ENCODE results near the gene CENPP. TPM values are rescaled to one million over a fixed set of nuclear protein-coding genes. Genes with fewer than 3 reads are reported as not detected.

The CENPP gene
- total RNA-seq, 2 donors from 2014 or later, result 0.78 to 2.3 TPM

DNA sequence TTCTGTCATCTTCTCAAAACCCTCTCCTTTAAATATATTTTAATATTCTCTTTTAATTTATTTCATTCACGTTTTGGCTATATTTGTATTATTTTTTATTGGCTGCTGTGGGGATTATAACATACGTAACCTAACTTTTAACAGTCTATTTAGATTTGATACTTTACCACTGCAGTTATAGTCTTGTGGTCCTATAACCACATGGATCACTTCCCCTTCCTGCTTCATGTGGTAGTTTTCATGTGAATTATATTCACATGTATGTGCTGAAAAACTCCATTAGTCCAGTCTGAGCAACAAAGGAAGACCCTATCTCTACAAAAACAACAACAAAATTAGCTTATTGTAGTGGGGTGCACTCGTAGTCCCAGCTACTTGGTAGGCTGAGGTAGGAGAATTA lies 34.3 kb downstream of the CENPP start:
- no peaks in the 10 kb centered on the region for H3K9me3 ChIP-seq
- ATAC-seq (no peak), DNase-seq (no peak)
- H3K4me3 ChIP-seq, result no peak overlapping the region
- no peaks in the 10 kb centered on the region for H3K4me1 ChIP-seq
- WGBS, 2 donors, result 88 to 89% methylated on average over 3 of the region's 3 CpGs
- intact Hi-C loops (cut with DNase I), result no loop called here
- H3K36me3 ChIP-seq (replicated peaks in 1 of 2; ENCODE audit: insufficient read depth in 1 of 2, low read depth in 2 of 2), result no peaks in the 10 kb centered on the region
- TF ChIP-seq, protein P1, sequence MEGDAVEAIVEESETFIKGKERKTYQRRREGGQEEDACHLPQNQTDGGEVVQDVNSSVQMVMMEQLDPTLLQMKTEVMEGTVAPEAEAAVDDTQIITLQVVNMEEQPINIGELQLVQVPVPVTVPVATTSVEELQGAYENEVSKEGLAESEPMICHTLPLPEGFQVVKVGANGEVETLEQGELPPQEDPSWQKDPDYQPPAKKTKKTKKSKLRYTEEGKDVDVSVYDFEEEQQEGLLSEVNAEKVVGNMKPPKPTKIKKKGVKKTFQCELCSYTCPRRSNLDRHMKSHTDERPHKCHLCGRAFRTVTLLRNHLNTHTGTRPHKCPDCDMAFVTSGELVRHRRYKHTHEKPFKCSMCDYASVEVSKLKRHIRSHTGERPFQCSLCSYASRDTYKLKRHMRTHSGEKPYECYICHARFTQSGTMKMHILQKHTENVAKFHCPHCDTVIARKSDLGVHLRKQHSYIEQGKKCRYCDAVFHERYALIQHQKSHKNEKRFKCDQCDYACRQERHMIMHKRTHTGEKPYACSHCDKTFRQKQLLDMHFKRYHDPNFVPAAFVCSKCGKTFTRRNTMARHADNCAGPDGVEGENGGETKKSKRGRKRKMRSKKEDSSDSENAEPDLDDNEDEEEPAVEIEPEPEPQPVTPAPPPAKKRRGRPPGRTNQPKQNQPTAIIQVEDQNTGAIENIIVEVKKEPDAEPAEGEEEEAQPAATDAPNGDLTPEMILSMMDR (IDR thresholded peaks at IDR 0.05), result no peak
- TF ChIP-seq POLR2A (IDR thresholded peaks at IDR 0.05), result no peak
- no peaks in the 10 kb centered on the region for H3K27me3 ChIP-seq
- H3K27ac ChIP-seq, result no peak overlapping the region

GRCh38 chr9:92369075-92369474 lies 43.3 kb downstream of the CENPP start:
- 32 to 73% methylated on average over 2 of the region's 2 CpGs for WGBS, 2 donors
- no peak overlapping the region for H3K27ac ChIP-seq
- ATAC-seq, result no peak
- no peak for DNase-seq
- H3K4me1 ChIP-seq, result no peaks in the 10 kb centered on the region
- no peak overlapping the region for H3K4me3 ChIP-seq
- no peaks in the 10 kb centered on the region for H3K9me3 ChIP-seq
- no peaks in the 10 kb centered on the region for H3K27me3 ChIP-seq
- intact Hi-C loops (cut with DNase I), result no loop called here
- TF ChIP-seq POLR2A (IDR thresholded peaks at IDR 0.05), result no peak
- TF ChIP-seq, protein P1 (IDR thresholded peaks at IDR 0.05), result no peak
- H3K36me3 ChIP-seq (replicated peaks in 1 of 2; ENCODE audit: insufficient read depth in 1 of 2, low read depth in 2 of 2), result no peaks in the 10 kb centered on the region

DNA sequence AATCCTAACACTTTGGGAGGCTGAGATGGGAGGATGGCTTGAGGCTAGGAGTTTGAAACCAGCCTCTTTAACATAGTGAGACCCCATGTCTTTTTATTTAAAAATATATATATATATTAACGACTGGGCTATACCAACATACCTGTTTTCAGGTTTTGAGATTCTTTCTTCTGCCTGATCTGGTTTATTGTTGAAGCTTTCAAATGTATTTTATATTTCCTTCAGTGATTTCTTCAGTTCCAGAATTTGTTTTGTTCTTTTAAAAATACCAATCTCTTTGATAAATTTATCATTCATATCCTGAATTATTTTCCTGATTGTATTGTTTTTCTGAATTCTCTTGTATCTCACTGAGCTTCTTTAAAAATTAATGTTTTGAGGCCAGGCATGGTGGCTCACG lies 47.4 kb downstream of the CENPP start:
- H3K4me1 ChIP-seq, result no peaks in the 10 kb centered on the region
- no peak for DNase-seq
- no peaks in the 10 kb centered on the region for H3K27me3 ChIP-seq
- 88 to 98% methylated on average over 2 of the region's 2 CpGs for WGBS, 2 donors
- H3K36me3 ChIP-seq (replicated peaks in 1 of 2; ENCODE audit: insufficient read depth in 1 of 2, low read depth in 2 of 2), result no peaks in the 10 kb centered on the region
- TF ChIP-seq, protein P1 (IDR thresholded peaks at IDR 0.05), result no peak
- TF ChIP-seq POLR2A (IDR thresholded peaks at IDR 0.05), result no peak
- H3K9me3 ChIP-seq, result no peaks in the 10 kb centered on the region
- intact Hi-C loops (cut with DNase I), result no loop called here
- no peak overlapping the region for H3K4me3 ChIP-seq
- no peak overlapping the region for H3K27ac ChIP-seq
- ATAC-seq, result no peak

GRCh38 chr9:92377876-92378275 lies 52.1 kb downstream of the CENPP start:
- WGBS, 2 donors, result 70 to 76% methylated on average over 2 of the region's 2 CpGs
- no peak for ATAC-seq

More at GRCh38 chr9:92377876-92378275, 52.1 kb downstream of the CENPP start:
- Histone ChIP-seq H3K9me3 (no peaks in the 10 kb centered on the region), H3K4me3 (no peak overlapping the region), H3K4me1 (no peaks in the 10 kb centered on the region), H3K27me3 (no peaks in the 10 kb centered on the region), H3K36me3 (replicated peaks in 1 of 2; ENCODE audit: insufficient read depth in 1 of 2, low read depth in 2 of 2) (no peaks in the 10 kb centered on the region), H3K27ac (no peak overlapping the region)
- no peak for TF ChIP-seq POLR2A (IDR thresholded peaks at IDR 0.05)
- TF ChIP-seq, protein P1 (IDR thresholded peaks at IDR 0.05), result no peak
- intact Hi-C loops (cut with DNase I), result no loop called here
- no peak for DNase-seq

Measured in body of pancreas (tissue), 4 donors.